Amniotic epithelial cell (primary cell): ENCODE results near the gene HOTAIR.

Source experiments
- DNase-seq: peaks from one replicate; pipeline ENCODE4 v3.0.0-alpha.2; 2010; ENCODE audit warnings: low read depth

HOTAIR gene

DNA sequence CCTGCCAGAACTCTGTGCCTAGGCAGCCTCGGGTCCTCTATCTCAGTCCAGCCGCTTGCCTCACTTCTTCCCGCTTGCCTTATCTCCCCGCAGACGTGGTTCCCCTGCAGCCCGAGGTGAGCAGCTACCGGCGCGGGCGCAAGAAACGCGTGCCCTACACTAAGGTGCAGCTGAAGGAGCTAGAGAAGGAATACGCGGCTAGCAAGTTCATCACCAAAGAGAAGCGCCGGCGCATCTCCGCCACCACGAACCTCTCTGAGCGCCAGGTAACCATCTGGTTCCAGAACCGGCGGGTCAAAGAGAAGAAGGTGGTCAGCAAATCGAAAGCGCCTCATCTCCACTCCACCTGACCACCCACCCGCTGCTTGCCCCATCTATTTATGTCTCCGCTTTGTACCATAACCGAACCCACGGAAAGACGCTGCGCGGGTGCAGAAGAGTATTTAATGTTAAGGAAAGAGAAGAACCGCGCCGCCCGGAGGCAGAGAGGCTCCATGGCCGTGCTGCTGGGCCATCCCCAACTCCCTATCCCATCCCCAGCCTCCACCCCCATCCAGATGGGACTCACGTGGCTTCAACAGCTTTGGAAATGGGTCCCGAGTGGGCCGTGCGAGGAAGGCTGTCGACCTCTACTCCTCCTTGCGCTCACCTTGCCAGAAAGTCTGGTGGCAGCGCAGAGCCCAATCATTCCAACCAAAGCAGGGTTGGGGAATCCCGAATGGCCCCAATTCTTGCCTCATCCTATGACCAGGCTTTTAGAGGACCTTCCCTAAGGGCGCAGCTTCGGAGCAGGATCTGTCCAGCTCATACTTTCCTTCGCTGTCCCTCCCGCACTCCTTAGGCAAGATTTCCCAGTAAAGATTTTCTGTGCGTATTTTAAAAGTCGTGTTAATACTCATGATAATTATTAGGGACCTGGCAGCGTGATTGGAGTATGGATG lies 29.6 kb downstream of the HOTAIR start:
- DNase-seq, result no peak

DNA sequence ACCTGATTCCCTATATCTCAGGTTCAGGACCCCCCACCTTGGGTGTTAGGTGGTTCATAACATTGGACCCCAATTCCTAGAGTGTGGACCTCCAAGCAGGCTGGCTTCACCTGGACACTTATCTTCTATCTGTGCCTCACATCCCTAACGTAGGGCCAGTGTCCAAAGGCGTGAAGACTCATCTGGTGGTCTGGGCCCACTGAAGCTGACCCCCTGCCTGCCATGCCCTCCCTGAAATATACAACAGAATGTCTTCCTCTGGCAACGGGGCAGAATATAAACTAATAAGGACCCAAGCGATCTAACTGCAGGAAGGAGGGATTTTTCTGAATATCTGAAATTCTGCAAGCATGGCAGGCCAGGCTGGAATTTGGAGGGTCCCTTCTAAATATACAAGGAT lies 30.5 kb downstream of the HOTAIR start:
- DNase-seq, result no peak

DNA sequence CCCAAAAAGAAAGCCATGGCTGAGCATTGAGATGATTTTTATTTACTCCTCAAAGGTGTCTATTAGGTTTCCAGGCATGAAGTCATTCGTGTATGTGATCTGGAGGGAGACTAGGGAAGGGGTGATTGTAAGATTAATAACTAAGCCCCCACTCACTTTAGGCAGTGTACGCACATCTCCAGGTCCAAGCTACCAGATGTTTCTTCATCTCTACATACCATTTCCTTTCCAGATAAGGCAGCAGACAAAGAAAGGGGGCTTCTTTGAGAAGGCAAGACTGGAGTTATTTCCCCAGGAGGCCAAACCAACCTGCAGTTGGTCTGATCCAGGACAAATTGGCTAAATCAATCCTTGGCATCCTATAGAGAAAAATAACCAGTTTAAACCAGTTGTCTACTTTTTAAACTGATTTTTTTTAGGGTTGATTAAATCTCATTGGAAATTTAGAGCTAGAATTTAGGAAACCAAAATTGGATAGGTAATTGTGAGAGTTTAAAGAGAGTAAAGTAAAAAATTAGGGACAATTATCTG lies 32.2 kb downstream of the HOTAIR start:
- DNase-seq, result no peak

DNA sequence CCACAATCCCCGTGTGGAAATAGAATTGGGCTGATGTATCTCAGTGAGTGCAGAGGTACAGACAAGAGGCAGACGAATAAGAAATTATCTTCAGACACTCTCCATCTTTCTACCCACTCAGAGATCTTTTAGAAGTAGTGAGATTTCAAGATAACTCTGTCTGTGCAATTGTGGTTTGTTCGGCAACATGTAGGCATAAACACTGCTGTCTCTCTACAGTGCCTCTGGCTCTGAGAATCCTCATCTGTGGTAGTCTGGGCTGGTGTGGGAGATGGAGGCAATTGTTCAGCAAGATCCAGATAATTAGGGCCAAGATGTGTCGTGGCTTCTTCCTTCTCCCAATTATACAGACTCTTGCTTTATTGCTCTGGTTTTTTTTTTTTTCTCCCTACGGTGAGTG lies 33.0 kb downstream of the HOTAIR start:
- no peak for DNase-seq

DNA sequence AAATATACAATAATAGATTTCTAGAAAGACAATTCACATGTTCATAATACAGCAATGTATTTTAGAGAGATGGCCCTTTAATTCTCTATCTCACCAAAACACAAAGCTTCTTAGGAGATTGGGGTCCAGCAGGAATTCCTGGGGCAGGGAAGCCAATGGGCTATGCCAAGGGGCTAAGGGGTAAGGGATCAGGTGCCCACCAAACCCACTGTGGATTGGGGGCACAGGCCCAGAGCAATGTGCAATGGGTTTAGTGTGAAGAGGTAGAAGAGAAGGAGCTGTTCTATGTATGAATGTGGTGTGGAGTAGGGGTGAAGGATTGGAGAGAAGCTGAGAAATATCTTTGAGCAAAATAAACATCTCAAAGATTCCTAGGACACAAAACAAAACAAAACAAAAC lies 33.6 kb downstream of the HOTAIR start:
- DNase-seq, result no peak

DNA sequence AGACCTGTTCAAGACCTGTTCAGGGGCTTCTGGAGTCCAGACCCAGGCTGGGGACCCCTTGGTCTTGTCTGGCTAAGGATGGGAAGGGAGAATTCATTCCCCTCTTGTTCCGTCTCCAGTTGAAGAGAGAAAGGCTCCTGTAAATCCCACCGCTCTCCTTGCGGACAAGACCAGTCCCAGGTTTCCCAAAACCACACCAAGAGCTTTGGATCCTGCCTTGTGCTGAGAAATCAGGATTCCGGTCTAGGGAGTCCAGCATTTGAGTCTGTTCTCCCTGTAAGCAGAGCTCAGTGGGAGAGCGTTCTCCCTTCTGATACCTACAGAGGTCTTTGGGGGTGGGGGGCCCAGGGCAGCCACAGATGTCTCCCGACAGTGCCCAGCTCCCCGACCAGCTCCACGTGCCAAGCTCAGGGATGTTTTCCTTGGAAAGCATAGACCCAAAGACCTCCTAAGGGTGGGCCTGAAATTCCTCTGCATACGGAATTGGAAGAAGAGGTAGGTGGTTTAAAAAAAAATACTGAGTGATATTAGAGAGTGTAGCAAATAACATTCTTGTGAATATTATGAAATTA lies 34.2 kb downstream of the HOTAIR start:
- no peak for DNase-seq

DNA sequence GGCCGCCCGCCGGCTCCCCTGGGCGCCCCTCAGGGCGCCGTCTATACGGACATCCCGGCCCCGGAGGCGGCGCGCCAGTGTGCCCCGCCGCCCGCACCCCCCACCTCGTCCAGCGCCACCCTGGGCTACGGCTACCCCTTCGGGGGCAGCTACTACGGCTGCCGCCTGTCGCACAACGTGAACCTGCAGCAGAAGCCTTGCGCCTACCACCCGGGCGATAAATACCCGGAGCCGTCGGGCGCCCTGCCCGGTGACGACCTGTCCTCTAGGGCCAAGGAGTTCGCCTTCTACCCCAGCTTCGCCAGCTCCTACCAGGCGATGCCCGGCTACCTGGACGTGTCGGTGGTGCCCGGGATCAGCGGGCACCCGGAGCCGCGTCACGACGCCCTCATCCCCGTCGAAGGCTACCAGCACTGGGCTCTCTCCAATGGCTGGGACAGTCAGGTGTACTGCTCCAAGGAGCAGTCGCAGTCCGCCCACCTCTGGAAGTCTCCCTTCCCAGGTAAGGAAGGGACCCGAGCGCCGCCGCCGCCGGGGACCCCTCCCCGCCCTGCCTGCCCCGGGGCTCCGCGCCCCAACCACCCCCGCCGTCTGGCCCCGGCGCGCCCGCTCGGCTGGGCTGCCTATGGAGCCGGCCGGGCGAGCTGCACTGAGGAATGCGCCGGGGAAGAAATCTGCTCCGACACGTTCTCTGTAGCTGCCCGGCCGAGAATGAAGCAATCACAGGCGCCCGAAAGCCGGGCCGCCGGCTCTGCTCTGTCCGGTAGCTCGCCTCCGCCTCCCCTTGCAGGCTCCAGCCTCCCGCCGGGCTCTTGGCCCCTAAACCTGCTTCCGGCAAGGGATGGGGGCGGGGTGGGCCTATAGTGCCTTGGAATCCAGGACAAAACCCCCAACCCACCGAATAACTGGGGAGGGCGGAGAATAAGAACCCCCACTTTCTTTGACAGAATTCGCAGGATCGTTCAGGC lies 35.3 kb downstream of the HOTAIR start:
- peak; percentile 42 for DNase-seq

DNA sequence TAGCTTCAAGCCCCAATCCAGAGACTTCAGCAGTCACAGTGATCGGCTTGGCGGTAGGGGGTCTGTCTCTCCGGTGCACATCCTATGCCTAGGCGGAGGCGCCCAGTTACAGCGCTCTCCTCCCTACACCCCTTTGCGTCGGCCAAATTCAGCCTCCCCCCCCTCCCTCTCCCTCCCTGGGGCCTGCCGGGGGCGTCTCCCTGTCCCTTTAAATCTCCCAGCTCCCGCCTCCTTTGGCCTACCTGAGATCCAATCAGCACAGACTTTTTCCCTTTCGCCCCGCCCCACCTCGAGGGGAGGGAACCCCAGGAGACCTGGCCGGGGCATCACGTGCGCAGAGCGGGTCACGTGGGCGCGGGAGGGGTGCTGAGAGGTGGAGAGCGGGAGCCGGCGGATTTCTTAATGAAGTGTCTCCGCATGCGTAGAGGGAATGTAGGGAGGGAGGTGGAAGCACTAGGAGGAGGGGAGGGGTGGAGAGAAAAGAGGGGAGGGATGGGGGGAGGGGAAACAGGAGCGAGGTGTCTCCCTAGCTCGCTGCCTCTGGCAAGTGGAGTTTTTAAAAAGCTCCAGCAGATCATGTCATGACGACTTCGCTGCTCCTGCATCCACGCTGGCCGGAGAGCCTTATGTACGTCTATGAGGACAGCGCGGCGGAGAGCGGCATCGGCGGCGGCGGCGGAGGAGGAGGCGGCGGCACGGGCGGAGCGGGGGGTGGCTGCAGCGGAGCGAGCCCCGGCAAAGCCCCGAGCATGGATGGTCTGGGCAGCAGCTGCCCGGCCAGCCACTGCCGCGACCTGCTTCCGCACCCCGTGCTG lies 36.2 kb downstream of the HOTAIR start, which contains the start of gene HOXC13:
HOXC13 (plus strand) TSS at position 506 of the 815 bp plus-strand sequence; CDS start at position 582, 76 bp downstream.
- peak; percentile 20 for DNase-seq

DNA sequence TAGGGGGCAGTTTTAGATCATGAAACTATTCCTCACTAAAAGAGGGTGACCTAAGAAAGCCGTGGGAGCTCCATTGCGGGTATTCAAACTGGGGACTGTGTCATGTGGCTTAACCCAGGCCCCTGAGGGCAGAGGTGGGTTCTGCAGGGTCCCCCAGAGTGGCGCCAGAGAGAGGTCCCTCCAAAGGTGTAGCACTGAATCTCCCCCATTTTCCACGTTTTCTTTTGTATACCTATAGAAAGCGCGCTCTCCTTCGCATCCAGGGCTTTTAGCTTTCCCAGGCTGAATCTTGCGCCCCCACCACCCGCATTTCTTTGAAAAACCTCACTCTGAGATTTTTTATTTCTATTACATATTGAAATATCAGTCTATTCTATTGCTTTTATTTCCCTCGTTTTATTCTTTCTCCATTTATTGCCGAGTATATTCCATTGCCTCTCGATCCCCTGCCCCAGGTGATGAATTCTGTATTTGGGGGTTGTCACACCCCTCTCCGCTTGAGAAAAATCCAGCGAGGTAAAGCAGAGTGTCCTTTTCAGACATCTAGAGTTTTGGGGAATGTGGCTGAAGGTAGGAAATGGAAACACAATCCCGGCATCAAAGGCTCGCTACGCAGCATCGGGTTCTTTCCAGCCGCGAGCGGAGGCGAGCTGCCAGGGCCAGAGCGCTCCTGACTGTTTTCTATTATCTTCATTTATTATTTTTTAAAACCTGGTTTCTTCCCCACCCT lies 37.0 kb downstream of the HOTAIR start:
- no peak for DNase-seq

DNA sequence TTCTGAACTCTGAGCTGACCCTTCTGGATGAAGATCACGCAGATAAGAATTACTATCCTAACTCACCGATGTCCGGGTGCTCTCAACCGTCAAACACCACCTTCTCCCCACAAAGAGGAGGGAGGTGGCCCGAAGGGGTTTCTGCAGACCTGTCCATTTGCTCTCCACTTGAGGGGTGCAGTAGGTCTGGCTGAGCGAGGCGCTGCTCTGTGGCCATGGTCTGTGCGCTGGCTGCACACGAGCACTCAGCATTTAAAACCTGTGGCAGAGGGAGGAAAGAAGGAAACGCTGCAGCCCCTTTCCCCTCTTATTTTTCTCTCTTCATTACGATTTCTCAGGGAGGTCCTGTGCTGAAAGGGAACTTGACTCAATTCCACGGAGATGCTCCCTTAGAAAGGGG lies 37.7 kb downstream of the HOTAIR start:
- no peak for DNase-seq

DNA sequence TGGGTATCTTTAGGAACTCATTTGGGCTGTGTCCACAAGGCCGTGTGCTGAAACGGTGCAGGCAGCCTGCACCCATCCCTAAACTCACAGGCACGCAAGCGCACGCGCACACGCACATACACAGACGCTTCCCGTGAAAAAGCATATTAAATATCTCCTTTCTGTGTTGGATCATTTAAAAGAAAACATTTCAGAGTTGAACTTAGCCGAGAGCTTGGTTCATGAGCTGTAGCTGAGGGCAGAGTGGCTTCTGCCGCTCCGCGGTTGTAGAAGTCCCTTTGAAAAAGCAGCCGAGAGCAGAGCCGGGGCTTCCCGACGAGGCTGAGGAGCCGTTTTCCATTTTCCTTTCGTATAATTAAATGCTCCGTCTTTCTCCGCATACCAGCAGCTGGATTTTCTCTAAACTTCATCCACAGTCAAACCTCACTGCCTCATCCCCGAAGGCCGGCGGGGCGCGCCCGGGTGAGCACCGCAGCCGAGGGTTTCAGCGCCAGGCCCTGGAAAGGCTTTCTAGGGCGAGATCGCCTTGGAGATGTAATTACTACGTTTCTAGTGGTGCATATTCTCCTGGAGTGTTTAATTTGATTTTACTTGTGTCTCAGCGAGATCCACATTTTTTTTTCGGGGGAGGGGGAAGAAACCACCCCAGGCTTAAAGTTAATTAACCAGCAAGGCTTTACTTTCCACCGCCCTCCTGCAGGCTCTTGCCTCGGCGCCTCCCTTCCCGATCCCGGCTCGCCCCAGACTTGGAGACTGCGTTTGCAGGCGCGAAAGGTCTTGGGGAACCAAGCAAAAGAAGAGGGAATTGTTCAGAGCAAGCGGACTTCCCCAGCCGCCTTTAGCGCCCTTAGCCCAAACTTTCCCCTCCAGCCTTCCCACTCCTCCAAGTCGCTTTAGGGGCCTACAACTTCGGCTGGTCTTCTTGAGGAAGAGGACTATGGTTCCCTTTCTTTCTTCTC lies 39.1 kb downstream of the HOTAIR start:
- no peak for DNase-seq

DNA sequence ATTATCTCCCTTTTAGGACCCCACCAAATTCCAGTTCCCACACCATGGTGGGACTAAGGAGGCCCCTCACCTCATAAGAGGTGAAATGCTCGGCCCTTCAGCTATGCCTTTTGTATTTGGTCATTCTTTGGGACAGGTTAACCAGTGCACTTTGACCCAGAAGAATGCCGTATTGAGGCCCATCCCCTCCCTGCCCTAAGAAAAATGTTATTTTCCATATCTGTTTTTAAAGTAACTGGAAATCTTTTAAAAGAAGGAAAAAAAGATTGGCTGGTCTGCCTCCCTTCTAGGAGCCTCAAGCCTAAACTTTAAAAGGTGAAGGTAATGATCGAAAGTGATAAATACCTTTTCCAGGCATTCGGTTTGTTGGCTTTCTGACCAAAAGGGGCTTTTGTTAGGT lies 41.8 kb downstream of the HOTAIR start:
- DNase-seq, result no peak

DNA sequence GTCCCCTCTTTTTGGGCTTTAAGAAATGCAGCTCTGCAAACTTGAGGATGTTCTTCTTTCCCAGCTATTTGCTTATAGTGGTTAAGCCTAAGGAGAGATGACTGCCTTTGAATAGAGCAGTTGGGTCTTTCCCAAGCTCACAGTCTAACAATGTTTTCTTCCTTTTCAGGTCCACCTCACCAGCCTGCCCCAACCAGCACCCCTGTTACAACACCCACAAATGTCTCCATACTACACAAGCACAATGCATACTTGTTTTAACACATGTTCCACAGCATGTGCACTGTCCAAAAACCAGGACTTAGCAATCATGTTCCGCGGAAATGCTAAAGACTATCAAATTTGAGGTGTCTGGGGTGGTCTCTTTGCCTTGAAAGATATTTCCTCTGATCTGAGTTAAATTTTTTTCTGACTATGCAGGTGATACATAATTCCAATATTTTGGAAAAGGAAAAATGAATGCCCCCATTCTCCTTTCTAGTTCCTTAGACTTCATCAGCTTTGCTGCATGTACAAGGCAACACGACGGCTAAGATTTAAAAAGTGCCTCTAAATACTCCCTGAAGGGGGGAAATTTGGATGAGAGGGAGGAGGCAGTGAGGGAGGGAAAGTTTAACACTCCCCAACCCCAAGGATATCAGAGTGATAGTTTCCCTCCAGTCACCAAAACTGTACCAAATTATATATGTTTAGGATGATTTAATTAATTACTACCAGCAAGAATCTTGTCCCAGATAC lies 42.7 kb downstream of the HOTAIR start:
- no peak for DNase-seq

DNA sequence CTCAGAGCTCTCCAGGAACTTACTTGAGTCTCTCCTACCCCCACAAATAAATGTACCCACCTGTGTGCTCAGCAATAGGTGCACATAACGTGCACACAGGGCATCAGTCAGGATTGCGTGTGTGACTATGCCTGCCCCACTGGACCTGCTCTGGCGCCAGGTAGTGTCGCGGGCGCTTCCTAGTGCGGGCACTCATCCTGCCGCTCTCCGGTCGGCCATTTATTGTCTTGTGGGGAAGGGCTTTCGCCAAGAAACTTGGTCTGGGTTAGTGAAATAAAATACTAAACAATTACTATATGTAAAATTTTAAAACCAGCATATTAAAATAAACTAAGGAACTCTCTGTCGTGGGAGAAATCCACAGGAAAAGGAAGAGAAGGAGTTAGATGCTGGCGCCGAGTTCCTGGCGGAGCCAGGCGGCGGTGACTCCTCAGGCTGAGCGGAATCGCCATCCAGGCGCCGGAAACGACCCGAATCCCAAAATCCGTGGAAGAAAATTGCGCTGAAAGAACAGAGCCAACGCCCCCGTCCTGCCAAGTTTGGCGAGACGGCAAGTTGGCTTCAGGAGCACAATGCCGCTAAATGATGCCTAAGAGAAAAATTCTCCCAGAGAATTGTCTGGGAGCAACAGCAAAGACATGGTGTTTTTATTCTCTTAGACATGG lies 44.0 kb downstream of the HOTAIR start:
- DNase-seq, result no peak

DNA sequence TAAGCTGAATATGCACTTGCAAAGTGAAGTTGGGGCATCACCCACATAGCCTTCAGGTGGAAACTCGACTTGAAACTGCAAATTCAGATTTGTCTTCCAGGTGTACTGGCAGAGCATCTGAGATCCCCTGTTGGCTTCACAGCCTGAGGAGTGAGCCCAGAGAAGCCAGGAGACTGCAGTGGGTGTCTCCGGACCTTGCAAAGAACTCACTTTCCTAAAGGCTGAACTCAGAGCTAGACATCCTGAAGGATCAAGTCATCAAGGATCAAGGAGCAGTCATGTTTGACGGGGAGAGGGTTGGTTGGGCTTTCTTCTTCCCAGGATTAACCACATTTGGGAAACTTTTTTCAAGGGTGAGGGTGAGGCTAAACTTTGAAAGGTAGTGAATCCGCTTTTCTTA lies 45.2 kb downstream of the HOTAIR start:
- DNase-seq, result no peak

DNA sequence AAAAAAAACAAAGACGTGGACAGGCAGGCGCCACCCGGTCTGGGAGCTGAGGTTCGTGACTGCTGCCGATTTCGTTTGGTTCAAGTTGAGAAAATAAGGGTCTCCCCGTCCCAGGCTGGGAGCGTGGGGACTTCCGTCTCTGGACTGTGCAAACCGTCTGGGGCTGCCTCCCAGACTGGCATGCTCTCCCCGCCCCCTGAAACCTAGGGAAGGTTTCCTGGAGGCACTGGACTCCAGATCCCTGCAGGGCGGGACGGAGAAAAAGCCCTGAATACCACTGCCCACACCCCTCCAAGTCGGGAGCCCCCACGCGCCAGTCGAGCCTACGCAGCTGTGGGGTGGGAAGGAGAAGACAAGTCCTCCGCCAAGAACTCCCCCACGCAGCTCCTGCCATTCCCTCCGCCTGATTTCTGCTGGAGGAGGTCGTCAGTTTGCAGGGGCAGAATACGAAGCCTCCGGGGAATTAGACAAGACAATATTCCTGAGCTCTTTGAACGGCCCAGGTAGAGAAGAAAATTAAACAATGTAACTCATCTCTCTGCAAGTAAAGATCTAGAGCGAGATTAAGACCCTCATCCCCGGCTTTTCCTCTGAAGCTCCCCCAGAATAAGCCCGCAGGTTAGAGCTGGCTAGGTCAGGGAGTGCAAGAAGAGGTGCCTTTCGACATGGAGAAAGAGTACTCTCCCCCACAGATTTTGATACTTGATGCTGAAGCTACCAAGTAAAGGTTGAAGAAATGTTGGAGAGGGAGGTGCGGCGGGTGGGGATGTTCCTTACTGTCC lies 46.5 kb downstream of the HOTAIR start:
- no peak for DNase-seq
